Endodermal cell (in vitro differentiated cells): ENCODE data around the gene GRIK4. TPM values are rescaled to one million over a fixed set of nuclear protein-coding genes. Genes with fewer than 3 reads are reported as not detected.

Experiments used
- DNase-seq: peaks from one replicate; pipeline ENCODE4 v3.0.0-alpha.2; 2017
- H3K27ac ChIP-seq: 2 replicates; pipeline ENCODE4 v1.5.1; 2013; ENCODE audit warnings: mild to moderate bottlenecking, low read depth, low read length, moderate library complexity
- H3K27me3 ChIP-seq: 2 replicates; pipeline ENCODE4 v1.6.1; 2013; ENCODE audit warnings: mild to moderate bottlenecking, low read length, moderate library complexity; ENCODE audit not compliant: insufficient read depth, control insufficient read depth, poor library complexity, severe bottlenecking
- H3K36me3 ChIP-seq: 2 replicates; pipeline ENCODE4 v1.7.0; 2013; ENCODE audit warnings: mild to moderate bottlenecking, low read length, moderate library complexity; ENCODE audit not compliant: control insufficient read depth, insufficient read depth
- H3K4me1 ChIP-seq: one replicate; pipeline ENCODE4 v1.7.0; 2013; ENCODE audit warnings: low read length; ENCODE audit not compliant: control insufficient read depth, insufficient read depth
- H3K4me3 ChIP-seq: 2 replicates; pipeline ENCODE4 v1.5.1; 2013; ENCODE audit warnings: mild to moderate bottlenecking, low read length, moderate library complexity
- H3K9ac ChIP-seq: 2 replicates; pipeline ENCODE4 v1.6.1; 2013; ENCODE audit warnings: mild to moderate bottlenecking, low read length, moderate library complexity; ENCODE audit not compliant: poor library complexity, severe bottlenecking; ENCODE audit errors: extremely low read depth
- H3K9me3 ChIP-seq: 2 replicates; pipeline ENCODE4 v1.6.1; 2013; ENCODE audit warnings: mild to moderate bottlenecking, low read length, moderate library complexity; ENCODE audit not compliant: control insufficient read depth
- H3K27ac Mint-ChIP-seq: 2 replicates; pipeline ENCODE4 v1.8.0; 2020; ENCODE audit warnings: mixed read lengths
- H3K27me3 Mint-ChIP-seq: 2 replicates; pipeline ENCODE4 v1.8.0; 2021; ENCODE audit warnings: mild to moderate bottlenecking, mixed read lengths; ENCODE audit not compliant: insufficient read depth
- H3K36me3 Mint-ChIP-seq: 2 replicates; pipeline ENCODE4 v1.8.0; 2020; ENCODE audit warnings: low read depth, mixed read lengths
- H3K4me1 Mint-ChIP-seq: 2 replicates; pipeline ENCODE4 v1.8.0; 2020; ENCODE audit warnings: mixed read lengths
- H3K4me3 Mint-ChIP-seq: 2 replicates; pipeline ENCODE4 v1.8.0; 2020; ENCODE audit warnings: mild to moderate bottlenecking, moderate library complexity, mixed read lengths
- H3K9me3 Mint-ChIP-seq: 2 replicates; pipeline ENCODE4 v1.8.0; 2020; ENCODE audit warnings: mild to moderate bottlenecking, mixed read lengths
- WGBS, 2 experiments: methylation state at CpG; one replicate each; pipeline versions ENCODE4 v1.1.5 to v1.1.7; 2013; ENCODE audit warnings: missing lambda C conversion rate in 2 of 2, mixed read lengths in 1 of 2; ENCODE audit not compliant: insufficient coverage in 1 of 2, insufficient read length in 1 of 2; 5-methylcytosine and 5-hydroxymethylcytosine counted together
- total RNA-seq, 2 donors: library from RNA; stranded (reverse); fragmentation: NEBNext Ultra II Directional in 1 of 2; extraction: Animal tissue kit (Norgen Biotek cat#: 25700) in 1 of 2; gene quantifications; 2 replicates in 1 of 2; 3 replicates in 1 of 2; pipeline ENCODE4 v1.2.1, GENCODE V29; 2021
- TF ChIP-seq, protein P1 (sequence below): fragments of 200-600 bp; sonication (generic); conservative IDR thresholded peaks from 2 replicates; pipeline ENCODE4 v1.5.0; 2021; ENCODE audit warnings: antibody characterized with exemption, mild to moderate bottlenecking

GRIK4 gene
- total RNA-seq, 2 donors from 2014 or later = 1.7 to 3.5 TPM

DNA sequence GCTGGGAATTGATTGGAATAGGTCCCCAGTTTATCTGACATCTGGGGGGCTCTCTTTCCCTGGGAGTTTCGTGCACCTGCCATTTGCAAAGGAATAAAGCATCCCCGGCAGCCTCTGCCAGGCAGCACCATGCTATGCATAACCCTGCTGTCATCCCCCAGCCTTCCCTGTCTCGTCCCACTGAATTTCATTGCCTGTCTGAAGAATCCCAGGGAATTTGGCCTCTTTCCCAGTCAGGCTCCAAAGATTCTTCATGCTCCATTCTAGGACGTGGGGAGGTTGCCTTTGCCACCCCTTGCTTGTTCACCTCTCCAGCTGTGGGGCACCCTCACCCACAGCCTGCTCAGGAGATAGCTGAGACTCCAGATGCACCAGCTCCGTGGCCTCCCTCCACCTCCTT is 317.3 kb downstream of the GRIK4 start:
- no peak overlapping the region for H3K4me3 Mint-ChIP-seq
- no peak overlapping the region for H3K9ac ChIP-seq
- no peaks in the 10 kb centered on the region for H3K9me3 ChIP-seq
- H3K4me3 ChIP-seq = no peak overlapping the region
- no peaks in the 10 kb centered on the region for H3K27me3 ChIP-seq
- no peaks in the 10 kb centered on the region for H3K4me1 ChIP-seq
- H3K9me3 Mint-ChIP-seq = no peaks in the 10 kb centered on the region
- no peak for DNase-seq
- H3K36me3 ChIP-seq = no peaks in the 10 kb centered on the region
- peaks cover 4% of the 10 kb centered on the region for H3K27me3 Mint-ChIP-seq
- peaks cover 3% of the 10 kb centered on the region for H3K4me1 Mint-ChIP-seq
- H3K27ac ChIP-seq = no peak overlapping the region
- no peak overlapping the region for H3K27ac Mint-ChIP-seq
- H3K36me3 Mint-ChIP-seq = no peaks in the 10 kb centered on the region
- TF ChIP-seq, protein P1, sequence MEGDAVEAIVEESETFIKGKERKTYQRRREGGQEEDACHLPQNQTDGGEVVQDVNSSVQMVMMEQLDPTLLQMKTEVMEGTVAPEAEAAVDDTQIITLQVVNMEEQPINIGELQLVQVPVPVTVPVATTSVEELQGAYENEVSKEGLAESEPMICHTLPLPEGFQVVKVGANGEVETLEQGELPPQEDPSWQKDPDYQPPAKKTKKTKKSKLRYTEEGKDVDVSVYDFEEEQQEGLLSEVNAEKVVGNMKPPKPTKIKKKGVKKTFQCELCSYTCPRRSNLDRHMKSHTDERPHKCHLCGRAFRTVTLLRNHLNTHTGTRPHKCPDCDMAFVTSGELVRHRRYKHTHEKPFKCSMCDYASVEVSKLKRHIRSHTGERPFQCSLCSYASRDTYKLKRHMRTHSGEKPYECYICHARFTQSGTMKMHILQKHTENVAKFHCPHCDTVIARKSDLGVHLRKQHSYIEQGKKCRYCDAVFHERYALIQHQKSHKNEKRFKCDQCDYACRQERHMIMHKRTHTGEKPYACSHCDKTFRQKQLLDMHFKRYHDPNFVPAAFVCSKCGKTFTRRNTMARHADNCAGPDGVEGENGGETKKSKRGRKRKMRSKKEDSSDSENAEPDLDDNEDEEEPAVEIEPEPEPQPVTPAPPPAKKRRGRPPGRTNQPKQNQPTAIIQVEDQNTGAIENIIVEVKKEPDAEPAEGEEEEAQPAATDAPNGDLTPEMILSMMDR = no peak
- 59 to 72% methylated on average over 4 to 5 of the region's 5 CpGs for WGBS, 2 experiments

DNA sequence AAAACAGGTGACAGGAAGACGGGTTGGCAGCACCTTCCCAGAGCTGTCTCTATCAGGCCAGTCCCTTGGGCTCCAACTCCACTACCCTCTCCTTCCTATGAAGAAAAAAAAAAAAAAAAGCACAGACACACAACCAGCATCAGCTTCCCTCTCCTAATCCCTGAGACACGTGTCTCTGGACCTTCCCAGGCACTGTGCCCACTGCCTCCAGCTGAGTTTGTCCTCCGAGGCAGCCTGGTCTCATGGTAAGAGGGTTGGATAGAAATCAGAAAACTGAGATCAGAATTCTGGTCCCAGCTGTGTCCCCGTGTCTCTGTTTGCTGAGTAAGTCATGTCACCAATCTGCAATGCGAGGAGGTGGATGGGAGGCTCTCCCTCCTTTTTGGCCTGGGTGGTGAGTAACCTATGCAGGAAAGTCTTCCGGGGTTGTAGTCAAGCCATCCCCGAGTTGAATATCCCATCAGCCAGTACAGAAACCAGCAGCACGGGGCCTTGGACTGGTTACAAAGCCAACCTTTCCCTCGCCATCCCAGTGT is 318.6 kb downstream of the GRIK4 start:
- Mint-ChIP-seq H3K4me1 (peaks cover 3% of the 10 kb centered on the region), H3K4me3 (no peak overlapping the region), H3K27me3 (peaks cover 4% of the 10 kb centered on the region), H3K27ac (no peak overlapping the region), H3K9me3 (no peaks in the 10 kb centered on the region), H3K36me3 (no peaks in the 10 kb centered on the region)
- H3K9ac ChIP-seq = no peak overlapping the region
- H3K27ac ChIP-seq = no peak overlapping the region
- H3K9me3 ChIP-seq = no peaks in the 10 kb centered on the region
- DNase-seq = no peak
- H3K36me3 ChIP-seq = no peaks in the 10 kb centered on the region
- no peaks in the 10 kb centered on the region for H3K27me3 ChIP-seq
- H3K4me1 ChIP-seq = no peaks in the 10 kb centered on the region
- no peak overlapping the region for H3K4me3 ChIP-seq
- TF ChIP-seq, protein P1 = no peak
- WGBS, 2 experiments = 85 to 86% methylated on average over 5 to 9 of the region's 9 CpGs

DNA sequence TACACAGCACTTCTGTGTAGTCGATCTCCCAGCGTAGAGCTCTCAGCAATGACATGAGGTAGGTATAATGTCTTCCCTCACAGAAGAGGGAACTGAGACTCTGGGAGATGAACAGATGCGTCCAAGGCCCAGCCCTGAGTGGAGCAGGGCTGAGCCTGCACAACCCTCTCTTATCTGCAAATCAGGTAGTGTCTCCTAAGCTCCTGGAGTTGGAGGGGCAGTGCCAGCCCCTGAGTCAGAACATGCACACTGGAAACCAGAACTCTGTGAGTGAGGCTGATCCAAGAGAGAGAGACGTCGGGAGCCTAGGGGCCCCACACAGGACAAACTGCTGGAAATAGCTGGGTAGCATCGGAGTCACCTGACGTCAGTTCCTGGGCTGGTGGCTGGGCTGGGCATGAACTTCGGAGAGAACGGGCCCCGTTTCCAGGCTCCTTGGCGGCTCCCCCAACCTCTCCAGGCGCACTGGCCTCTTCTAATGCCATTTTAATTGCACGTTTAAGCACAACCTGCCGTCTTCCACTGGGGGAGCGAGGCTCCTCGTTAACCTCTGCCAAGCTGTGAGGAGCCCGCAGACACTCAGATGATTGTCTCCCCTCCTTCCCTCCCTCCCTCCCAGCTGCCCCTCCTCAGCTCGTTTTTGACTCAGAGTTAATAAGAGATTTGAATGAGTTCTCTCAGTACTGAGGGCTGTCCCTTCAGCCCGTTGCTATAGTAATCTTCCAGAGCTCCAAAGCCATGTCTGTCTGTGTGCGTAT is 321.1 kb downstream of the GRIK4 start:
- H3K27ac Mint-ChIP-seq = no peak overlapping the region
- H3K27ac ChIP-seq = peak overlapping the region; percentile 79

More for the DNA sequence above, 321.1 kb downstream of the GRIK4 start:
- Mint-ChIP-seq H3K27me3 (peaks cover 4% of the 10 kb centered on the region), H3K36me3 (no peaks in the 10 kb centered on the region), H3K4me3 (no peak overlapping the region), H3K4me1 (peaks cover 3% of the 10 kb centered on the region), H3K9me3 (no peaks in the 10 kb centered on the region)
- no peak overlapping the region for H3K9ac ChIP-seq
- no peaks in the 10 kb centered on the region for H3K9me3 ChIP-seq
- 77 to 84% methylated on average over 16 to 20 of the region's 20 CpGs for WGBS, 2 experiments
- H3K36me3 ChIP-seq = no peaks in the 10 kb centered on the region
- H3K4me3 ChIP-seq = no peak overlapping the region
- TF ChIP-seq, protein P1 = no peak
- H3K4me1 ChIP-seq = no peaks in the 10 kb centered on the region
- no peaks in the 10 kb centered on the region for H3K27me3 ChIP-seq
- DNase-seq = no peak
